ENCODE data around the gene KRIT1.

- TF ChIP-seq CTCF (IDR thresholded peaks at IDR 0.05) (no peak), POLR2A (IDR thresholded peaks at IDR 0.05) (no peak)
Observed at GRCh38 chr7:92253251-92253650, 7.5 kb upstream of the KRIT1 start.

Measured in ovary (tissue), 3 donors.